GM18873 (cell line): ENCODE measurements around the gene RPL36AL.

ENCODE experiments used
- ATAC-seq: cut with Tn5 transposase; IDR thresholded peaks from one replicate; pipeline ENCODE4 v1.9.1; 2021; ENCODE audit warnings: mild to moderate bottlenecking, moderate library complexity, moderate number of reproducible peaks; ENCODE audit not compliant: unreplicated experiment, low FRiP score

RPL36AL gene

GRCh38 chr14:49583629-49584028 lies 36.8 kb downstream of the RPL36AL start:
- no peak for ATAC-seq

- no peak for ATAC-seq
Measured at GRCh38 chr14:49582113-49582977, 38.1 kb downstream of the RPL36AL start.

GRCh38 chr14:49581209-49582112 lies 39.0 kb downstream of the RPL36AL start:
- ATAC-seq, result no peak

GRCh38 chr14:49579841-49580240 lies 40.6 kb downstream of the RPL36AL start:
- no peak for ATAC-seq

- ATAC-seq, result no peak
Measured at GRCh38 chr14:49578141-49578540, 42.3 kb downstream of the RPL36AL start.

- no peak for ATAC-seq
Measured at GRCh38 chr14:49574038-49574437, 46.4 kb downstream of the RPL36AL start.

- no peak for ATAC-seq
Measured at GRCh38 chr14:49569281-49569680, 51.1 kb downstream of the RPL36AL start.
